GM18858 (cell line): ENCODE measurements around the gene CNTNAP2.

Experiments used
- ATAC-seq: cut with Tn5 transposase; IDR thresholded peaks from one replicate; pipeline ENCODE4 v1.9.1; 2021; ENCODE audit not compliant: unreplicated experiment

Gene CNTNAP2

GRCh38 chr7:146285418-146285817 is 168.8 kb downstream of the CNTNAP2 start:
- ATAC-seq = no peak

GRCh38 chr7:146290746-146291145 is 174.1 kb downstream of the CNTNAP2 start:
- no peak for ATAC-seq

DNA sequence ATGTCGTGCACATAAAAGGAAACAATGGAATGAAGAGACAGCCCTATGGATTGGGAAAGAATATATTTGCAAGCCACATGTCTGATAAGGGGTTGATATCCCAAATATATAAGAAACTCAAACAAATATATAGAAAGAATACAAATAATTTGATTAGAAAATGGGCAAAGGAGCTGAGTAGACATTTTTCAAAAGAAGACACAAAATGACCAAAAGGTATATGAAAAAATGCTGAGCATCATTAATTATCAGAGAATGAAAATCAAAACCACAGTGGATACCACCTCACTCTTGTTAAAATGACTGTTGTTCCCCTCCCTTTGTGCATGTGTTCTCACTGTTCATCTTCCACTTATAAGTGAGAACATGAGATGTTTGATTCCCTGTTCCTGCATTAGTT is 175.3 kb downstream of the CNTNAP2 start:
- ATAC-seq = no peak

DNA sequence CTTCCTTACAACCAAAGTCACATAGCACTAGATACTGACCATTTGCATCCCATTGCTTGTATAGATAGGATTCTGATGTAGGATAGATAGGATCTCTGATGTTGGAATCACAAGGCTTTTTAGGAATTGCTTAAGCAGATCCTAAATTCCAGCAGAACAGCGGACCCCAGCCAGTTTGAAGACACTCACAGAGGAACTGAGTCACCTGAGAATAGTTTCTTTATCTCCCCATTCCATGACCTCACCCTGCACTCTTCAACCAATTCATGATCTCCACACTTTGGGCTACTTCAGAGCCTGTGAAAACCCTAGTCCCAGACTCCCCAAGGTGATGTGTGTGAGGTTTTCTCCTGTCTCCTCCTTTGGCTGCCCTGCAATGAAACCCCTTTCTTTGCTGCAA is 179.4 kb downstream of the CNTNAP2 start:
- no peak for ATAC-seq

GRCh38 chr7:146314962-146315361 is 198.4 kb downstream of the CNTNAP2 start:
- ATAC-seq = no peak

DNA sequence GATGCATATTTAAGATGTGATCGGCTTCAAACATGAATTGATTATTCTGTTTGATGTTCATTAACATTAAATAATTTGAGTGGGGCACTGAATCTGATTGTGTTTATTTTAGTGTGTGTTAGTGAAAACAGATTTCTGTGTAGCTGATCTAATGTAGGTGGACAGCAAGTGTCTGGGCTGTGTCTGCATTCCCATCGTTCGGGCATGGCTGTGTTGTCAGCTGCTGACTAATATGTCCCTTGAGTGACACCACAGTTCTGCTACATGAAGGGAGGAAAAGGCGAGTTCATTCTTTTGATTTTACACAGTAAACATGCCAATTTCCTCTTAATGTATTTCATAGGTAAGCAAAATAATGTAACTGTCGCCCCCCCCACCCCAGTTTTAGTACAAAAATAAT is 203.0 kb downstream of the CNTNAP2 start:
- ATAC-seq = no peak

GRCh38 chr7:146321301-146321700 is 204.7 kb downstream of the CNTNAP2 start:
- no peak for ATAC-seq

GRCh38 chr7:146331369-146331768 is 214.8 kb downstream of the CNTNAP2 start:
- ATAC-seq = no peak

- no peak for ATAC-seq
Observed at GRCh38 chr7:146345251-146345650, 228.7 kb downstream of the CNTNAP2 start.

GRCh38 chr7:146346096-146346495 is 229.5 kb downstream of the CNTNAP2 start:
- no peak for ATAC-seq

DNA sequence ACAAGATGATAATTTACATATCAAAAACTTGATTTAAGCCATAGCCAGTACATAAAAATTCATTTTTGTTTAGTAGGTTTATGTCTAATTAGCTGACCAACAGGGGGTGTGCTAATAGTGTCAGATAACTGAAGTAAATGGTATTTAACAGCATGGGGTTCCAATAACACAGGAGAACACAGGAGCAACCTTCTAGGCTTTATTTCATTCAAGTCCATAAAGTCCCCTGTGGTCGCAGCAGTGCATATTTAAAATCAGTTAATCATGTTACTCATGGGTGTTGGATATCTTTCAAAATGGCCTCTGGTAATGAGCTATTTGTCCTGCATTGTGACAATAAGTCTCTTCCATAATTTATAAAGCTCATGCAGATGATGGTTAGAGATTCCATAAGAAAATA is 238.6 kb downstream of the CNTNAP2 start:
- ATAC-seq = no peak

- ATAC-seq = no peak
Observed at GRCh38 chr7:146359176-146359575, 242.6 kb downstream of the CNTNAP2 start.

- no peak for ATAC-seq
Observed at GRCh38 chr7:146366938-146367337, 250.3 kb downstream of the CNTNAP2 start.

DNA sequence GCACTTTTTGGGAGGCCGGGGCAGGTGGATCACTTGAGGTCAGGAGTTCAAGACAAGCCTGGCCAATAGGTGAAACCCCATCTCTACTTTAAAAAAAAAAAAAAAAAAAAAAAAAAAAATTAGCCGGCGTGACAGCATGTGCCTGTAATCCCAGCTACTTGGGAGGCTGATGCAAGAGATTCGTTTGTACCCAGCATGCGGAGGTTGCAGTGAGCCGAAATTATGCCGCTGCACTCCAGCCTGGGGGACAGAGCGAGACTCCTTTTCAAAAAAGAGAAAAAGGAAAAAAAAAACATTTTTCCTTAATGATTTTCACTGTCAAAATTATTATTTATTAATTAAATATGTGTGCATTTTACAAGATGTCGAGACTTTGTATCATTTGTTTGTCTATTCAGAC is 253.6 kb downstream of the CNTNAP2 start:
- ATAC-seq = no peak

- ATAC-seq = no peak
Observed at GRCh38 chr7:146375170-146375569, 258.6 kb downstream of the CNTNAP2 start.

DNA sequence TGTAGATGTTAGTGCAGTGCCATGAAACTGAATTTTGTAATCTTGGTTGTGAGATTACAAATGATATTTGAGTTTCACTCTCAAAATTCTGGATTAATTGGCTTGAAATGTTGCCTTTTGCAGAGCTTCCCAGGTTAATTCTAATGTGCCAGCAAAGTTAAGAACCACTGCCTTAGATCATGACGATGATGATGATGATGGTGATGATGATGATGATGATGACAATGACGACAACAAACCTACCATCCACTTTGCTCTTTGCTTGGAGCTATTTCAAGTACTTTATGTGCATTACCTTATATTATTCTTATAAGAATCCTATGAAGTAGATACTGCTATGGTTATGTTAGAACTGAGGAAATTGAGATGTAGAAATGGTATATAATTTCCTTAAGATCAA is 261.6 kb downstream of the CNTNAP2 start:
- ATAC-seq = no peak

DNA sequence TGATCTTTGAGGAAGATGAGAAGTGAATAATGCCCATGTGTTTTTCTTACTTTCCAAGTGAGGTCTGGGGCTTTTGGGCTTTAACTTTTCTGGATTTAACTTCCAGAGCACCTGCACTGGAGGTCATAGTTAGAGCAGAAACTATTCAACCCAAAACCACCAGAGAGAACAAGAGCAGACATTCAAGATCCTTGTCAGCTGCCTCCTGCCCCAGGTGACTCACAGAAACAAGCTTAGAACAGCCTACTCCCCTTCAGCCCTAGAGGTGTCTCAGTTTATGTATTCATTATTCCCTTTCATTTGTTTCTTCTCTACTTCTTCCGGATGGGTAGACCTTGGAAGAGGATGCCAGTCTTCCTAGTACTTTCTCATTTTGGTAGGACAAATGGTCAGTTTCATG is 270.5 kb downstream of the CNTNAP2 start:
- ATAC-seq = no peak

DNA sequence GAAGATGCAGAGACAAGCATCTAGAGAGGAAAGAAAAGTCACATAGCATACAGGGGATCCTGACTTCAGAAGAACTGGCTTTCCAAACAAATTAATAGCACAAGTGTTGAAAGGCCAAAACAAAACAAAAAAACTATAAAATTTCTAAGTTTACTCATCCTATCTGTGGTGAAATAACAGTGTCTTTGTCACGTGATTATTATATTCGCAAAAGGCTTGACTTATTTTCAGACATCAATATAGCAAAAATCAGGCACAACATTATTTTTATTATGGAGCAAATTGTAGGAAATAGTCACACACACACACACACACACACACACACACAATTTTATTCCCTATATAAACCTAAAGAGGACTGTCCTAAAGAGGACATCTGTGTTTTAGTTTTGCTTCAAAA is 272.3 kb downstream of the CNTNAP2 start:
- no peak for ATAC-seq

DNA sequence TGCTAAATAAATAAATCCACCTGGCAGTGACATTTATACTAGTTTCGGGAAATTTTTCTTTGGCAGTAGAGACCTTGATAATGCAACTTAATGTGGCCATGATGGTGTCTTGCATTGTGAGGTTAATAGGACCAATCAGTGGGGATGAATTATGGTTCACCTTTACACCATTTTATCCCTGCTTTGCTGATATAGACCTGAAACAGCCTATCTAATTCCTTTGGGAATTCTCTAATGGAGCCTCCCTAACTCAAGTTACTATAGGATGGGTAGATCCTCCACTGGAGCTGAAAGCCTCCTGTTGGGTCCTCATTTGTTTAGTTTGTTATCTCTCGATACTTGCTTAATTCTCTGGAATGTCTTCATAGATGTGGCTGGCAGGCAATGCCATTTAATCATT is 276.7 kb downstream of the CNTNAP2 start:
- no peak for ATAC-seq

- ATAC-seq = no peak
Observed at GRCh38 chr7:146397141-146397540, 280.5 kb downstream of the CNTNAP2 start.

- no peak for ATAC-seq
Observed at GRCh38 chr7:146401939-146402338, 285.3 kb downstream of the CNTNAP2 start.

DNA sequence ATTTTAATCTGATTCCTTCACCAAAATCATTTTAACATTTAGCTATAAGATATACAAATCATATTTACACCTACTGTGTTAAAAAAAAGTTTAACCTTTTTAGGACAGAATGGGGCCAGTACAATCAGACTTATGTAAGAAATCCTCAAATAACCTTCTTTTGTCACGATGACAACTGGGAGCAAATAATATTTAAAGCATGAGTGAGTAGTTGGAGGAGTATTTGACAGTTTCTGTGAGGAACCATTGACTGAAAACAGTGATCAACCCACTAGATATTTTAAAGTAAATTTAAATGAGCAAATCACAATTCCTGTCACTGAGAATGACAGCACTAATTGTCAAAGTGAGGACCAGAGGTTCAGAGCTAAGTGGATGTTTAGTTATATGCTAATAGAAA is 289.1 kb downstream of the CNTNAP2 start:
- no peak for ATAC-seq

- no peak for ATAC-seq
Observed at GRCh38 chr7:146411975-146412374, 295.4 kb downstream of the CNTNAP2 start.

DNA sequence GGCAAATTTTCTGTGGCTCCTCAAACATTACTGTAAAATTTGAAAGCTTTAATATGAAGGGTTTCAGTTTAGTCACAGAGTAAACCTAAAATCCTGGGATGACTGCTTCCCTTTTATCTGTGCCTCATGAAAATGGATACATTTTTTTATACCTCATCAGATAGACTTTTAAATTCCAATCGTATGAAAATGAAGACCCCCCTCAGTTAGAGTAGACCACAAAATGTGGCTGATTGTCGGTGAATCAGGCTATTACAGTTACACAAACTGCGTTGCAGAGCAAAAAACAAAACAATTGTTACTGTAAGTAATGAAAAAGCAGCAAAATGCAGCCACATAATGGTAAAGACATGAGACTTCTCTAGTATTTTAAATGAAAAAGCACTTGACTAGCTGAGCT is 296.2 kb downstream of the CNTNAP2 start:
- no peak for ATAC-seq
